ENCODE measurements around the gene FAM184B. TPM values are rescaled to one million over a fixed set of nuclear protein-coding genes. Genes with fewer than 3 reads are reported as not detected.

FAM184B gene
- total RNA-seq, 4 donors from 2014 or later, result 0.24 to 0.39 (median 0.25) TPM; not detected in 1

GRCh38 chr4:17760626-17761025 is 20.8 kb downstream of the FAM184B start:
- Histone ChIP-seq H3K27me3 (no peaks in the 10 kb centered on the region), H3K9me3 (no peaks in the 10 kb centered on the region), H3K4me3 (no peak overlapping the region), H3K27ac (no peak overlapping the region), H3K36me3 (no peaks in the 10 kb centered on the region), H3K4me1 (no peaks in the 10 kb centered on the region)
- 76% methylated on average over 5 of the region's 6 CpGs for WGBS
- no peak for TF ChIP-seq CTCF (IDR thresholded peaks at IDR 0.05)
- no peak for TF ChIP-seq POLR2A (IDR thresholded peaks at IDR 0.05)
- no peak for TF ChIP-seq EP300 (IDR thresholded peaks at IDR 0.05)
- TF ChIP-seq POLR2AphosphoS5 (IDR thresholded peaks at IDR 0.05), result no peak
- no peak for DNase-seq (ENCODE audit: low spot score in 2 of 2)

- WGBS, result 52% methylated on average over 5 of the region's 5 CpGs
- Histone ChIP-seq H3K27me3 (no peaks in the 10 kb centered on the region), H3K4me3 (no peak overlapping the region), H3K9me3 (no peaks in the 10 kb centered on the region), H3K27ac (no peak overlapping the region), H3K4me1 (no peaks in the 10 kb centered on the region), H3K36me3 (no peaks in the 10 kb centered on the region)
- no peak for DNase-seq (ENCODE audit: low spot score in 2 of 2)
- TF ChIP-seq POLR2AphosphoS5 (IDR thresholded peaks at IDR 0.05), result no peak
- no peak for TF ChIP-seq CTCF (IDR thresholded peaks at IDR 0.05)
- TF ChIP-seq EP300 (IDR thresholded peaks at IDR 0.05), result no peak
- TF ChIP-seq POLR2A (IDR thresholded peaks at IDR 0.05), result no peak
These were observed 22.9 kb downstream of the FAM184B start for GRCh38 chr4:17758485-17758884.

- Histone ChIP-seq H3K27ac (no peak overlapping the region), H3K36me3 (no peaks in the 10 kb centered on the region), H3K4me3 (no peak overlapping the region), H3K9me3 (no peaks in the 10 kb centered on the region), H3K27me3 (no peaks in the 10 kb centered on the region), H3K4me1 (no peaks in the 10 kb centered on the region)
- no peak for DNase-seq (ENCODE audit: low spot score in 2 of 2)
- TF ChIP-seq EP300 (IDR thresholded peaks at IDR 0.05) (no peak), POLR2AphosphoS5 (IDR thresholded peaks at IDR 0.05) (no peak), POLR2A (IDR thresholded peaks at IDR 0.05) (no peak), CTCF (IDR thresholded peaks at IDR 0.05) (no peak)
- 16% methylated on average over 1 of the region's 1 CpG for WGBS
These were observed 23.8 kb downstream of the FAM184B start for GRCh38 chr4:17757621-17758020.

- no peaks in the 10 kb centered on the region for H3K36me3 ChIP-seq
- WGBS, result 96% methylated on average over 2 of the region's 2 CpGs
- TF ChIP-seq EP300 (IDR thresholded peaks at IDR 0.05) (no peak), POLR2A (IDR thresholded peaks at IDR 0.05) (no peak), CTCF (IDR thresholded peaks at IDR 0.05) (no peak)
- H3K9me3 ChIP-seq, result no peaks in the 10 kb centered on the region
- DNase-seq (ENCODE audit: low spot score in 2 of 2), result no peak
- H3K27ac ChIP-seq, result no peak overlapping the region
- no peak overlapping the region for H3K4me3 ChIP-seq
- no peaks in the 10 kb centered on the region for H3K27me3 ChIP-seq
- H3K4me1 ChIP-seq, result no peaks in the 10 kb centered on the region
These were observed 27.8 kb downstream of the FAM184B start for GRCh38 chr4:17753646-17754045.

- no peaks in the 10 kb centered on the region for H3K27me3 ChIP-seq
- no peaks in the 10 kb centered on the region for H3K36me3 ChIP-seq
- no peak overlapping the region for H3K4me3 ChIP-seq
- no peaks in the 10 kb centered on the region for H3K4me1 ChIP-seq
- TF ChIP-seq EP300 (IDR thresholded peaks at IDR 0.05), result no peak
- 79% methylated on average over 4 of the region's 4 CpGs for WGBS
- DNase-seq (ENCODE audit: low spot score in 2 of 2), result no peak
- no peaks in the 10 kb centered on the region for H3K9me3 ChIP-seq
- no peak overlapping the region for H3K27ac ChIP-seq
These were observed 40.7 kb downstream of the FAM184B start for GRCh38 chr4:17740702-17741101.

- Histone ChIP-seq H3K27ac (no peak overlapping the region), H3K9me3 (no peaks in the 10 kb centered on the region), H3K27me3 (no peaks in the 10 kb centered on the region), H3K4me1 (no peaks in the 10 kb centered on the region), H3K36me3 (no peaks in the 10 kb centered on the region), H3K4me3 (no peak overlapping the region)
- DNase-seq (ENCODE audit: low spot score in 2 of 2), result no peak
- TF ChIP-seq CTCF (IDR thresholded peaks at IDR 0.05) (no peak), EP300 (IDR thresholded peaks at IDR 0.05) (no peak), POLR2AphosphoS5 (IDR thresholded peaks at IDR 0.05) (no peak), POLR2A (IDR thresholded peaks at IDR 0.05) (no peak)
- 77% methylated on average over 2 of the region's 2 CpGs for WGBS
These were observed 44.9 kb downstream of the FAM184B start for GRCh38 chr4:17736484-17736883.
